CD8-positive, alpha-beta memory T cell (primary cell): ENCODE results near the gene FAXDC2. TPM values are rescaled to one million over a fixed set of nuclear protein-coding genes. Genes with fewer than 3 reads are reported as not detected.
"Not testable (repeated sequence)": the region's sequence is repeated elsewhere in the genome, so short reads cannot be mapped to it uniquely, and the experiment has no call there.

Experiments used
- CTCF ChIA-PET: fragments of 350-600 bp; sonication (Branson Sonifier 250); formaldehyde crosslinking; loops from one replicate; lab custom pipeline; 2021; ENCODE audit warnings: antibody characterized with exemption; lab: Charles Lee
- POLR2A ChIA-PET: fragments of 350-600 bp; sonication (Branson Sonifier 250); formaldehyde crosslinking; loops from one replicate; lab custom pipeline; 2021; ENCODE audit warnings: antibody characterized with exemption; lab: Charles Lee
- DNase-seq, 5 donors: peaks; one replicate each; pipeline versions ENCODE4 v3.0.0 to v3.0.0-alpha.2; 2020 to 2022; ENCODE audit warnings: mixed read lengths in 1 of 5
- H3K27ac ChIP-seq: one replicate; pipeline ENCODE4 v1.7.0; 2013; ENCODE audit warnings: low read depth, mild to moderate bottlenecking, low read length, moderate library complexity
- H3K27me3 ChIP-seq: 2 replicates; pipeline ENCODE4 v1.7.0; 2013; ENCODE audit warnings: low read length, mild to moderate bottlenecking; ENCODE audit not compliant: insufficient read depth, poor library complexity, severe bottlenecking
- H3K36me3 ChIP-seq: 2 replicates; pipeline ENCODE4 v1.7.0; 2013; ENCODE audit warnings: mild to moderate bottlenecking, low read length, moderate library complexity; ENCODE audit not compliant: insufficient read depth
- H3K4me1 ChIP-seq: 2 replicates; pipeline ENCODE4 v1.7.0; 2013; ENCODE audit warnings: mild to moderate bottlenecking, low read length, moderate library complexity; ENCODE audit not compliant: insufficient read depth
- H3K4me3 ChIP-seq: 2 replicates; pipeline ENCODE4 v1.7.0; 2013; ENCODE audit warnings: mild to moderate bottlenecking, low read length
- H3K9me3 ChIP-seq: 2 replicates; pipeline ENCODE4 v1.7.0; 2013; ENCODE audit warnings: mild to moderate bottlenecking, low read length
- H3K27ac Mint-ChIP-seq, 8 donors: one replicate each; pipeline ENCODE4 v1.8.0; 2020 to 2021; ENCODE audit warnings: mixed read lengths in 8 of 8, mild to moderate bottlenecking in 6 of 8, inconsistent platforms in 3 of 8, moderate library complexity in 3 of 8
- H3K27me3 Mint-ChIP-seq, 2 donors: one replicate each; pipeline ENCODE4 v1.8.0; 2020 to 2021; ENCODE audit warnings: mixed read lengths in 2 of 2, mild to moderate bottlenecking in 1 of 2, moderate library complexity in 1 of 2
- H3K36me3 Mint-ChIP-seq, 3 donors: one replicate each; pipeline ENCODE4 v1.8.0; 2020 to 2021; ENCODE audit warnings: mixed read lengths in 3 of 3, inconsistent platforms in 1 of 3, mild to moderate bottlenecking in 1 of 3
- H3K4me1 Mint-ChIP-seq, 3 donors: one replicate each; pipeline ENCODE4 v1.8.0; 2020 to 2021; ENCODE audit warnings: mixed read lengths in 3 of 3, inconsistent platforms in 1 of 3, mild to moderate bottlenecking in 1 of 3
- H3K4me3 Mint-ChIP-seq, 7 donors: one replicate each; pipeline ENCODE4 v1.8.0; 2020 to 2021; ENCODE audit warnings: mixed read lengths in 7 of 7, mild to moderate bottlenecking in 6 of 7, moderate library complexity in 4 of 7, inconsistent platforms in 2 of 7
- H3K9me3 Mint-ChIP-seq, 5 donors: one replicate each; pipeline ENCODE4 v1.8.0; 2020 to 2022; ENCODE audit warnings: mixed read lengths in 5 of 5, mild to moderate bottlenecking in 3 of 5, moderate library complexity in 2 of 5, inconsistent platforms in 1 of 5
- polyA plus RNA-seq: library from polyadenylated mRNA; unstranded; fragments of 300-500 nt; fragmentation: Illumina TruSeq; gene quantifications from one replicate; pipeline ENCODE4 v1.2.3, GENCODE V29; 2021
- total RNA-seq, 2 experiments: library from RNA; stranded (reverse); gene quantifications; one replicate each; pipeline ENCODE4 v1.2.3, GENCODE V29; 2021

FAXDC2 gene
- total and polyA plus RNA-seq, 3 experiments from 2014 or later, result 0.18 to 1.0 TPM; not detected in 1

DNA sequence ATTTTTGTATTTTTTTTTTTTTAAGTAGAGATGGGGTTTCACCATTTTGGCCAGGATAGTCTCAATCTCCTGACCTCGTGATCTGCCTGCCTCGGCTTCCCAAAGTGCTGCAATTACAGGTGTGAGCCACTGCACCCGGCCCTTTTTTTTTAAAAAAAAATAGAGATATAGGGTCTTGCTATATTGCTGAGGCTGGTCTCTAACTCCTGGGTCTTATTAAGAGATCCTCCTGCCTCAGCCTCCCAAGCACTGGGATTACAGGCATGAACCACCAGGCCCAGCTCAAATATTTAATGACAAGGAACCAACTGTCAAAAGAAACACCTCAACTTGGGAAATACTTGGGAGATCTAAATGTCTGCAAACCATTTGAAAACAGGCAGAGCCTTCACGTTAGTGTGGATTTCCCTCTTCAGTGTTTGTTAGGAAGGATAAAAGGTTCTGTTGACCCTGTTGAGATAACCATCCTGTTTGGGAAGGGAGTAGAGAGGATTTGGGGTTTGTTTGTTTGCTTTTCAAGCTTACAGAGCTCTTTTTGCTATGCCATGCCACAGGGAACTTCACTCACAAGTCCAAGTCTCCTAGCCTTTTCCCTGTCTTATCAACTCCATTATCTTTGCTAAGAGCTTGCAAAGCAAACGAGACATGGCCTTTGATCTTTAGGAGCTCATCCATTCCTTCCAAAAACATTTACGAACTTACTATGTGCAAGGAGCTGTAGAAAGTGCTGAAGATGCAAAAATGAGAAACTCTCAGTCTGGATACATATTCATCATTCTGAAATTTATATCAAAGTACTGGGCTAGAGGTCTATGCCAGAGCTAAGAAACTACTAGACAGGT, 7.5 kb downstream of the FAXDC2 start:
- Histone ChIP-seq H3K36me3 (no peaks in the 10 kb centered on the region), H3K4me1 (no peaks in the 10 kb centered on the region), H3K4me3 (no peak overlapping the region), H3K9me3 (no peaks in the 10 kb centered on the region), H3K27me3 (no peaks in the 10 kb centered on the region), H3K27ac (no peak overlapping the region)
- H3K4me1 Mint-ChIP-seq, result no peaks in the 10 kb centered on the region
- H3K27ac Mint-ChIP-seq, result no peak overlapping the region
- ChIA-PET POLR2A (interaction anchor here (0.6 kb wide), 1 partner anchor 79 kb away, joined by 3 read pairs; no protein-coding TSS in a partner anchor), CTCF (no interaction called here)
- no peaks in the 10 kb centered on the region for H3K27me3 Mint-ChIP-seq
- peaks cover 0 to 2% (median 0%) of the 10 kb centered on the region in 3 donors for H3K36me3 Mint-ChIP-seq
- no peaks in the 10 kb centered on the region for H3K9me3 Mint-ChIP-seq
- DNase-seq, result no peak
- no peak overlapping the region for H3K4me3 Mint-ChIP-seq

DNA sequence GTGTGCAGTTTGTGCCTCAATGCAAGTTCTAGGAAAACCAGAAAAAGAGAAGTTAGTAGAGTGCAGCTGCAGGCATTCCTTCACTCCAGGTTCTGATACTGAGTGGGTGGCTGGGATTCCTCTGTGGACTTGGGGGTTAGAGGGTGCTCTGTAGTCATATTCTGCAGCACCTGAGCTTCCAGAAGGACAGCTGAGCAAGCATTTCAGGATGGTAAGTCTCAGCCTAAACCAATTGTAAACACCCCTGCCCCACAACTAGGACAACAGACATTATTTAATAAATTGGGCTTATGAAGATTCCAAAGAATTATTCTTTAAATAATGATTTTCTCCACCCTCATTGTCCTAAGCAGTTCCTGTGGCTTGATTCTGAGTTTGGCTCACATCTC, 9.1 kb downstream of the FAXDC2 start:
- H3K4me3 ChIP-seq, result no peak overlapping the region
- no peaks in the 10 kb centered on the region for H3K4me1 Mint-ChIP-seq
- peaks cover 0 to 2% (median 0%) of the 10 kb centered on the region in 3 donors for H3K36me3 Mint-ChIP-seq

DNA sequence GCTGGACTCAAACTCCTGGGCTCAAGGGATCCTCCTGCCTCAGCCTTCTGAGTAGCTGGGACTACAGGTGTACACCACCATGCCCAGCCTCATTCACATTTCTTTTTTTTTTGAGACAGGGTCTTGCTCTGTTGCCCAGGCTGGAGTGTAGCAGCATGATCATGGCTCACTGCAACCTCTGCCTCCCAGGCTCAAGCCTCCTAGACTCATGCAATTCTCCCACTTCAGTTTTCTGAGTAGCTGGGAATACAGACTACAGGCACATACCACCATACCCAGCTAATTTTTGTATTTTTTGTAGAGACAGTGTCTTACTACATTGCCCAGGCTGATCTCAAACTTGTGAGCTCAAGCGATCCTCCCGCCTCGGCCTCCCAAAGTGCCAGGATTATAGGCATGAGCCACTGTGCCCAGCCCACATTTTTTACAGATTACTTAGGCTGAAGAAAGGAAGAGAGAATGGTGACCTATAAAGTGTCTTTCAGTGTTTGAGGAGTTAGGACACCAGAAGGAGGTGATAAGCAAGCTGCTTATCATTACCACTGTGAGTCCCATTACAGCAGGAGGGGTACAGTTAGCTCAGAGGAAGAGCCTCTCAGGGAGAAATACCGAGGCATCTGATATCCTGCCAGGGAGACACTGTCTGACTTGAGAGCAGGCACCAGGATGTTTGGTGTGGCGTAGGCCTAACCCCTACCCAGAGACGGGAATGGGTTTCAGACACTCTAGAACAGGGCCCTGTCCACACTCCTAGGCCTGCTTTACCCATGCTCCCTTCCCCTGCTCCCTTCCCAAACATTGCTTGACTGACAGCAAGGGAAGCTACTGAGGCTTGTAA, 9.7 kb downstream of the FAXDC2 start:
- CTCF ChIA-PET, result interaction anchor here (0.9 kb wide), 1 partner anchor 11 kb away, joined by 3 read pairs; no protein-coding TSS in a partner anchor
- Mint-ChIP-seq H3K27me3 (no peaks in the 10 kb centered on the region), H3K4me1 (no peaks in the 10 kb centered on the region), H3K36me3 (peaks cover 0 to 2% (median 0%) of the 10 kb centered on the region in 3 donors), H3K27ac (peak overlapping the region in 2 of 8 donors; percentile 1 to 38), H3K9me3 (no peaks in the 10 kb centered on the region), H3K4me3 (no peak overlapping the region)
- POLR2A ChIA-PET, result no interaction called here
- Histone ChIP-seq H3K4me1 (no peaks in the 10 kb centered on the region), H3K27me3 (no peaks in the 10 kb centered on the region), H3K36me3 (no peaks in the 10 kb centered on the region), H3K27ac (peak overlapping the region; percentile 10), H3K9me3 (no peaks in the 10 kb centered on the region), H3K4me3 (no peak overlapping the region)
- DNase-seq, result no peak

More for the DNA sequence above, 9.1 kb downstream of the FAXDC2 start:
- Mint-ChIP-seq H3K4me3 (no peak overlapping the region), H3K27me3 (no peaks in the 10 kb centered on the region), H3K27ac (no peak overlapping the region), H3K9me3 (no peaks in the 10 kb centered on the region)
- no peaks in the 10 kb centered on the region for H3K9me3 ChIP-seq
- ChIA-PET CTCF (interaction anchor here (0.9 kb wide), 1 partner anchor 10 kb away, joined by 3 read pairs; no protein-coding TSS in a partner anchor), POLR2A (no interaction called here)
- H3K27me3 ChIP-seq, result no peaks in the 10 kb centered on the region
- H3K36me3 ChIP-seq, result no peaks in the 10 kb centered on the region
- H3K4me1 ChIP-seq, result no peaks in the 10 kb centered on the region
- H3K27ac ChIP-seq, result peak overlapping the region; percentile 10
- DNase-seq, result no peak

DNA sequence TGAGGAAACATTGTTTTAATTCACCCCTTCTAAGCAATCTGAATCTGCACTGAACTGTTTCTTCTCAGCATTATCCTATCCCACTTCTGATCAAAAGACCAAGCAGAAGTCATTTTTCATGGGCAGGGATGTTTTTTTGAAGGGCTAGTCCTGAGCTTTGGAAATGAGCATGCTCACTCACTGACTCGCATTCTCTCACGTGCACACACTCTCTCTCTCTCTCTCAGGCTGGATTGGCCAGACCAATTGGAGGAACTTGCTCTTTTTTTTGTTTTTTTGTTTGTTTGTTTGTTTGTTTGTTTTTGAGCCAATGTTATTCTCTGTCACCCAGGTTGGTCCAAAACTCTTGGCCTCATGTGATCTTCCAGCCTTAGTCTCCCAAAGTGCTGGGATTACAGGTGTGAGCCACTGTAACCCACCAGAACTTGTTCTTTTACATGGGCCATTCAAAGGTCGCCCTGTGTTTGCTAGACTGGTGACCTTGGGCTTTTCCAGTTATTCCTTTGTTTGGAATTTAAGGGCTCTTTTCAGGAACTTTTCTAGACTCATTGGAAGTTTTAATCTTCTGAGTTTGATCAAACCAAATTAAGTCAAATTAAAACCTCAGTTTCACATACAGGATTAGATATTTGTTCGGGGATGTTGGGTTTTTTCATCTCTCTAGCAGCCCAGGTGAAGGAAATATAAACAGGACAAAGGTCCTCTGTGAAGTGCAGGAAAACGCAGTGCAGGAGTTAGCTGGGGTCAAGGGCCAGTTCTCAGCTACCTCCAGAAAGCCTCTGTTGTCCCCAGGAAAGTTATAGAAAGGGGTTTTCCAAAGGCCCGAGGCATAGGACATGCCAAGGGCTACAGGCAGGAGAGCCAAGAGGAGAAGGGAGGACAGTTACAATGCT, 13.1 kb downstream of the FAXDC2 start:
- no peaks in the 10 kb centered on the region for H3K27me3 Mint-ChIP-seq
- Histone ChIP-seq H3K36me3 (no peaks in the 10 kb centered on the region), H3K27me3 (no peaks in the 10 kb centered on the region), H3K27ac (no peak overlapping the region), H3K9me3 (no peaks in the 10 kb centered on the region), H3K4me1 (peaks cover 4% of the 10 kb centered on the region), H3K4me3 (no peak overlapping the region)
- POLR2A ChIA-PET, result no interaction called here
- DNase-seq, result no peak
- no peaks in the 10 kb centered on the region for H3K36me3 Mint-ChIP-seq
- H3K4me1 Mint-ChIP-seq, result peaks cover 0 to 6% (median 1%) of the 10 kb centered on the region in 3 donors
- CTCF ChIA-PET, result interaction anchor here (0.7 kb wide), 1 partner anchor 14 kb away, joined by 3 read pairs; no protein-coding TSS in a partner anchor
- H3K4me3 Mint-ChIP-seq, result no peak overlapping the region
- H3K9me3 Mint-ChIP-seq, result no peaks in the 10 kb centered on the region
- H3K27ac Mint-ChIP-seq, result peak overlapping the region in 4 of 8 donors; percentile 37 to 65 (median 51)

DNA sequence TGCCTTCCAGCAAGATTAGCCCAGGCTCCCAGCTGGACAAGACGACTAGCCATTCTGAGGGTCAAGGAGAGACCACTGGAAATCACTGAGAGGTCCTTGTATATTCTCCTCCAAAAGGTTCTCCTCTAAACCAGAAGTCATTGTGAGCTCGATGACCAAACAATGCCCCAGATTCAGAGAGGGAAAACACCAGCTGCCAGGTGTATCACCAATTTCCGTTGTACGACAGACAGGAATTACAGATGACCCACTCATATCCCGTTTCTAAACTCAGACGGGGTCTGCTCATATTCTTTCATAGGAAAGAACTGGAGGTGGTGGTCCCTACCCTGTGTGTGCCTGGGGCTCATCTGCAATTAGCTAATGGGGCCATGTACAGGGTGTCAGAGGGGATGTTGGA, 14.2 kb downstream of the FAXDC2 start:
- no peak overlapping the region for H3K4me3 ChIP-seq
- DNase-seq, result no peak
- Mint-ChIP-seq H3K27me3 (no peaks in the 10 kb centered on the region), H3K4me3 (no peak overlapping the region), H3K4me1 (peaks cover 0 to 6% (median 1%) of the 10 kb centered on the region in 3 donors), H3K36me3 (no peaks in the 10 kb centered on the region), H3K9me3 (no peaks in the 10 kb centered on the region), H3K27ac (peak overlapping the region in 1 of 8 donors; percentile 22)
- peaks cover 4% of the 10 kb centered on the region for H3K4me1 ChIP-seq
- CTCF ChIA-PET, result no interaction called here
- H3K9me3 ChIP-seq, result no peaks in the 10 kb centered on the region
- no peaks in the 10 kb centered on the region for H3K27me3 ChIP-seq
- no peak overlapping the region for H3K27ac ChIP-seq
- no peaks in the 10 kb centered on the region for H3K36me3 ChIP-seq
- POLR2A ChIA-PET, result no interaction called here

DNA sequence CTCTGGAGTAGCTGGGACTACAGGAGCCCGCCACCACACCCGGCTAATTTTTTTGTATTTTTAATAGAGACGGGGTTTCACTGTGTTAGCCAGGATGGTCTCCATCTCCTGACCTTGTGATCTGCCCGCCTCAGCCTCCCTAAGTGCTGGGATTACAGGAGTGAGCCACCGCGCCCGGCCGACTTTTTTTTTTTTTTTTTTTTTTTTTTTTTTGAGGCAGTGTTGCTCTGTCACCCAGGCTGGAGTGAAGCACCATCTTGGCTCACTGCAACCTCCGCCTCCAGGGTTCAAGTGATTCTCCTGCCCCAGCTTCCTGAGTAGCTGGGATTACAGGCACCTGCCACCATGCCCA, 14.7 kb downstream of the FAXDC2 start:
- H3K27me3 ChIP-seq, H3K27me3 Mint-ChIP-seq, H3K4me3 Mint-ChIP-seq, H3K36me3 Mint-ChIP-seq, POLR2A ChIA-PET, H3K4me1 ChIP-seq, H3K27ac ChIP-seq, H3K4me3 ChIP-seq, H3K36me3 ChIP-seq, H3K27ac Mint-ChIP-seq, H3K9me3 Mint-ChIP-seq, DNase-seq, H3K4me1 Mint-ChIP-seq, H3K9me3 ChIP-seq, CTCF ChIA-PET: not testable (repeated sequence)

DNA sequence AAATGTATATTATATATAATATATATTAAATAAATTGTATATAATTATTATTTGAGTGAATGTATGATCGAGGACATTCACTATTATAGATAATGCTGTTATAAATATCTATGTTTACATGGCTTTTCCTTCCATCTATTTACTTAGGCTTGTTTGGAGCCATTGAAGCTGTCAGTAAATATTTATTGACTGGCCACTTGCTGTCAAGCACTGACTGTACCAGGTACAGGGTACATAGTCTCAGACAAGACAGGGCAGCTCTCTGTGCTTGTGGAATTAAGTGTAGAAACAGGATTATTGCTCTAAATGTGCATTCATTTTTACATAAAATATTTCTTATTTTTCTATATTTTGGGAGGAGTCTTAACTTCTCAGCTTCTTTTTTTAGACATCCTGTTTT, 16.4 kb downstream of the FAXDC2 start:
- Mint-ChIP-seq H3K27ac (peak overlapping the region in 1 of 8 donors; percentile 29), H3K9me3 (no peaks in the 10 kb centered on the region), H3K36me3 (no peaks in the 10 kb centered on the region), H3K4me3 (no peak overlapping the region), H3K4me1 (peaks cover 20 to 26% (median 22%) of the 10 kb centered on the region in 3 donors), H3K27me3 (no peaks in the 10 kb centered on the region)
- Histone ChIP-seq H3K36me3 (no peaks in the 10 kb centered on the region), H3K27me3 (no peaks in the 10 kb centered on the region), H3K9me3 (no peaks in the 10 kb centered on the region), H3K4me3 (no peak overlapping the region), H3K4me1 (peaks cover 23% of the 10 kb centered on the region), H3K27ac (peak overlapping the region; percentile 60)
- POLR2A ChIA-PET, result no interaction called here
- DNase-seq, result no peak
- CTCF ChIA-PET, result interaction anchor here (0.8 to 1.3 kb wide), 2 partner anchors 11 to 184 kb away, joined by 3 to 4 read pairs; no protein-coding TSS in a partner anchor
